Loucy (cell line): Measurements from ENCODE around the gene PHF19.

Experiments
- H2AFZ ChIP-seq: fragments of 200-600 bp; sonication (generic); 2 replicates; pipeline ENCODE4 v1.6.0; 2016; ENCODE audit warnings: antibody characterized with exemption, mild to moderate bottlenecking, low read length, moderate library complexity
- H3F3A ChIP-seq: fragments of 200-600 bp; 2 replicates; pipeline ENCODE4 v1.6.0; 2016; ENCODE audit warnings: antibody characterized with exemption, low read depth, mild to moderate bottlenecking
- H3K27me3 ChIP-seq: fragments of 200-600 bp; sonication (generic); 2 replicates; pipeline ENCODE4 v1.6.1; 2014; ENCODE audit warnings: low read length, mild to moderate bottlenecking; ENCODE audit not compliant: insufficient read depth, poor library complexity, severe bottlenecking
- H3K36me3 ChIP-seq: fragments of 200-600 bp; sonication (generic); 2 replicates; pipeline ENCODE4 v1.6.1; 2016; ENCODE audit warnings: low read length; ENCODE audit not compliant: insufficient read depth
- H3K4me1 ChIP-seq: fragments of 200-600 bp; sonication (generic); 2 replicates; pipeline ENCODE4 v1.5.1; 2014; ENCODE audit warnings: low read length, mild to moderate bottlenecking; ENCODE audit not compliant: insufficient read depth, poor library complexity, severe bottlenecking
- H3K4me2 ChIP-seq: fragments of 200-600 bp; sonication (generic); 2 replicates; pipeline ENCODE4 v1.6.0; 2014; ENCODE audit warnings: antibody characterized with exemption, low read length, low read depth, mild to moderate bottlenecking; ENCODE audit not compliant: poor library complexity, severe bottlenecking
- H3K4me3 ChIP-seq: fragments of 200-600 bp; sonication (generic); 2 replicates; pipeline ENCODE4 v1.5.1; 2014; ENCODE audit warnings: low read length, mild to moderate bottlenecking, mixed read lengths; ENCODE audit not compliant: poor library complexity, severe bottlenecking
- H3K79me2 ChIP-seq: fragments of 200-600 bp; sonication (generic); 2 replicates; pipeline ENCODE4 v1.6.1; 2014; ENCODE audit warnings: low read length; ENCODE audit not compliant: insufficient read depth
- H3K9ac ChIP-seq: fragments of 200-600 bp; sonication (generic); 2 replicates; pipeline ENCODE4 v1.6.0; 2014; ENCODE audit warnings: mild to moderate bottlenecking, low read depth, low read length, moderate library complexity; ENCODE audit not compliant: poor library complexity, severe bottlenecking
- H3K9me2 ChIP-seq: fragments of 200-600 bp; sonication (generic); replicated peaks from 2 replicates; pipeline ENCODE4 v1.6.1; 2016; ENCODE audit warnings: low read depth, low read length, mixed read lengths
- H3K9me3 ChIP-seq: fragments of 200-600 bp; sonication (generic); 2 replicates; pipeline ENCODE4 v1.6.1; 2014; ENCODE audit warnings: mild to moderate bottlenecking, antibody characterized with exemption, low read length, low read depth; ENCODE audit not compliant: insufficient read depth
- H4K20me1 ChIP-seq: fragments of 200-600 bp; sonication (generic); 2 replicates; pipeline ENCODE4 v1.6.0; 2014; ENCODE audit warnings: antibody characterized with exemption, low read length, mild to moderate bottlenecking; ENCODE audit not compliant: insufficient read depth, poor library complexity, severe bottlenecking
- EZH2phosphoT487 ChIP-seq: fragments of 200-600 bp; IDR thresholded peaks from 2 replicates; pipeline ENCODE4 v1.6.1; 2018; ENCODE audit warnings: antibody characterized with exemption, mild to moderate bottlenecking, moderate library complexity, borderline replicate concordance
- TF ChIP-seq, protein P1 (sequence below): fragments of 200-600 bp; sonication (generic); conservative IDR thresholded peaks from 2 replicates; pipeline ENCODE4 v1.5.1; 2014; ENCODE audit warnings: mild to moderate bottlenecking, antibody characterized with exemption, low read length

PHF19 gene

DNA sequence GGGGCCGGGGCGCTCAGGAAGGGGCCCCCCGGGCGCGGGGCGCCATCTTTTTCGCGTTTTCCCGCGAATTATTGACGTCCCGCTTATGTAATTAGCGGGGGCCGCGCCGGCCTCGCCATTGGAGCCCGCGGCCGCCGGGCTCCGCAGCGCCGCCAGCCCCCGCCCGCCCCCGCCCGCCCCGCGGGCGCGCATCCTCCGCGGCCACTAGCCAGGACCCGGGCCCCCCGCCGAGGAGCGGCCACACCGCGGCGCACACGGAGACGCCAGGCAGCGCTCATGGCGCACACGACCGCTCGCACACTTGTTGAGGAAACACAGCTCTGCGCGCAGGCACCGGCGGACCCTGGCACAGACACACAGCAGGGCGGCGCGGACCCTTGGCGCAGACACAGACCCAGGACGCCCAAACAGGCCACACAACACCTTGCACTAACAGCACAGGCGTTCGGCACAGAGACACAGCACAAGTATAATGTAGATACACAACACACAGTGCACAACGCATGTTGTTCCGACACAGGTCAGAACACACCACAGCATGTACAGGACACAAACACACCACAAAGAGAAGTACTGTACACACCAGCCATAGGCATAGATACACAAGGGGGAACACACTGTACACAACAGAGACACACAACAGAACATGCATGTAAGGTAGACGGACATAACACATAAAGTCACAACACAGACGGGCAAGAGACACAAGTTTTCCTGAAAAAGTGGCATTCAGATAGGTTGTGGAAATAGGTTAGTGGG, 467 bp upstream of the PHF19 start:
- peaks cover 58% of the 10 kb centered on the region for H3K79me2 ChIP-seq
- H2AFZ ChIP-seq, result 0 out of 2 replicates have a peak overlapping the region, but pooled peaks have one; percentile 30
- peaks cover 23% of the 10 kb centered on the region for H3K36me3 ChIP-seq
- H3K9me2 ChIP-seq, result no peaks in the 10 kb centered on the region
- H4K20me1 ChIP-seq, result peaks cover 7% of the 10 kb centered on the region
- TF ChIP-seq, protein P1, sequence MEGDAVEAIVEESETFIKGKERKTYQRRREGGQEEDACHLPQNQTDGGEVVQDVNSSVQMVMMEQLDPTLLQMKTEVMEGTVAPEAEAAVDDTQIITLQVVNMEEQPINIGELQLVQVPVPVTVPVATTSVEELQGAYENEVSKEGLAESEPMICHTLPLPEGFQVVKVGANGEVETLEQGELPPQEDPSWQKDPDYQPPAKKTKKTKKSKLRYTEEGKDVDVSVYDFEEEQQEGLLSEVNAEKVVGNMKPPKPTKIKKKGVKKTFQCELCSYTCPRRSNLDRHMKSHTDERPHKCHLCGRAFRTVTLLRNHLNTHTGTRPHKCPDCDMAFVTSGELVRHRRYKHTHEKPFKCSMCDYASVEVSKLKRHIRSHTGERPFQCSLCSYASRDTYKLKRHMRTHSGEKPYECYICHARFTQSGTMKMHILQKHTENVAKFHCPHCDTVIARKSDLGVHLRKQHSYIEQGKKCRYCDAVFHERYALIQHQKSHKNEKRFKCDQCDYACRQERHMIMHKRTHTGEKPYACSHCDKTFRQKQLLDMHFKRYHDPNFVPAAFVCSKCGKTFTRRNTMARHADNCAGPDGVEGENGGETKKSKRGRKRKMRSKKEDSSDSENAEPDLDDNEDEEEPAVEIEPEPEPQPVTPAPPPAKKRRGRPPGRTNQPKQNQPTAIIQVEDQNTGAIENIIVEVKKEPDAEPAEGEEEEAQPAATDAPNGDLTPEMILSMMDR, result no peak; the same call in 1 of the 2 replicates
- TF ChIP-seq EZH2phosphoT487, result no peak
- peak overlapping the region; percentile 100 for H3K9ac ChIP-seq
- peak overlapping the region; percentile 93 for H3K4me3 ChIP-seq
- peak overlapping the region; percentile 95 for H3K4me2 ChIP-seq
- H3K9me3 ChIP-seq, result no peaks in the 10 kb centered on the region
- no peaks in the 10 kb centered on the region for H3K27me3 ChIP-seq
- H3K4me1 ChIP-seq, result peaks cover 65% of the 10 kb centered on the region
- peaks cover 8% of the 10 kb centered on the region; the same call in 1 of the 2 replicates for H3F3A ChIP-seq

DNA sequence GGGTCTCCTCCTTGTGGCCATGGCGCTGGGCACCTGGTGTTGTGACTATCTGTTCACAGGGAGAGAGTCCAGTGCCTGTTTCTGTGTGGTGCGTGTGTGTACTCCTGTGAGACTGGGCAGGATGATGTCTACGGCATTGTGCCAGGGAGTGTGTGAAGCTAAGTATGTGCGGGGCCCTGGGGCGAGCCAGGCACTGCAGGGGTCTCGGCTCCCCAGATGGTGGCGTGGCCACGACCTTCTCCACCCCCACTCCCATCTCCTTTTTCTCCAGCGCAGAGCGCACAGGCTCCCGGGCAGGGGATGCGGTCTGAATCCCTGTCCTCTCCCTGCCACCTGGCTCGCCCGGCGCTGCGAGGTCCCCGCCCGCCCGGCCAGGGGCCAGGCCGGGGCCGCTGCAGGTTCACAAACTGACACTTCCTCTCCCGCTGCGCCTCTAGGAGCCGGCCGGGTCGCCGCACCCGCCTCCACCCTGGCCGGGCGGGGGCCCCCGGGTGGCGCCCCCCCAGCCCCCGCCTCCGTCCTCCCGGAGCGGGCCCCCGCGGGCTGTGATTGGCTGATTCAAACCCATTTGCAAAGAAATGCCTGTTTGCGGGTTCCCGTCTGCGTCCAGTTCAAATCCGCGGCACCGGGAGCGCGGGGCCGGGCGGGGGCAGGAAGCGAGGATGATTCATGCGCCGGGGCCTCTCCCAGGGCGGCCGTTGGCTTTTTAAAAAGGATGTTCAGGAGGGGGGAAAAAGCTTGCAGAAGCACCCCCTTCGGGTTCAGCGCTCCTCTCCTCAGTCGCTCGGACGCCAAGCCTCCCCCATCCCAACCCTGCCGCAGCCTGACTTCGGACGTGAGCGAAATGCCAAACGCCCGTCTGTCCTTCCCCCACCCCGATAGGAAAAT, 790 bp downstream of the PHF19 start:
- Histone ChIP-seq H3F3A (peaks cover 8% of the 10 kb centered on the region; the same call in 1 of the 2 replicates), H4K20me1 (peaks cover 7% of the 10 kb centered on the region), H2AFZ (no peak overlapping the region; the same call in 1 of the 2 replicates), H3K4me1 (peaks cover 64% of the 10 kb centered on the region), H3K4me3 (peak overlapping the region; percentile 80), H3K27me3 (no peaks in the 10 kb centered on the region), H3K9me2 (no peaks in the 10 kb centered on the region), H3K9ac (peak overlapping the region; percentile 99), H3K79me2 (peaks cover 70% of the 10 kb centered on the region), H3K9me3 (no peaks in the 10 kb centered on the region), H3K4me2 (peak overlapping the region; percentile 97), H3K36me3 (peaks cover 33% of the 10 kb centered on the region)
- TF ChIP-seq, protein P1, result peak; percentile 39
- TF ChIP-seq EZH2phosphoT487, result no peak

DNA sequence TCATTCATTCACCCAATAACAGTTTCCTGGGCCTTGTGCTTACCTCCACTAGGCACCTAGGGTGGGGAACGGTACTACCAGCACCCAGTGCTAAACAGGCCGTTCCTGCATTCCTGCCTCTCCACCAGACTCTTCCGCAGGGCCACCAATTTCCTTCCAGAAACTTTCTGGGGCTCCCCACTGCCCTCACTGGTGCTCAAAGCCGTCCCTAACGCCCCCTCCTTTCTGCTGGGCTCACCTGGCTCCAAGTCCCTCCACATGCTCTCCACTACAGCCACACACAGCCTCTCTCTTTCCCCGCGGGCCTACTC, 1.4 kb downstream of the PHF19 start:
- Histone ChIP-seq H3K4me1 (peaks cover 69% of the 10 kb centered on the region), H3K9me2 (no peaks in the 10 kb centered on the region), H3K4me2 (peak overlapping the region; percentile 97), H3K36me3 (peaks cover 35% of the 10 kb centered on the region), H3K79me2 (peaks cover 76% of the 10 kb centered on the region), H3K9ac (peak overlapping the region; percentile 99), H3K27me3 (no peaks in the 10 kb centered on the region), H3F3A (peaks cover 8% of the 10 kb centered on the region; the same call in 1 of the 2 replicates), H4K20me1 (peaks cover 7% of the 10 kb centered on the region), H2AFZ (no peak overlapping the region), H3K9me3 (no peaks in the 10 kb centered on the region), H3K4me3 (peak overlapping the region; percentile 80)
- TF ChIP-seq, protein P1, result no peak
- TF ChIP-seq EZH2phosphoT487, result no peak
